Measurements from ENCODE around the gene SVIP. TPM values are rescaled to one million over a fixed set of nuclear protein-coding genes. Genes with fewer than 3 reads are reported as not detected.

Gene SVIP
- total RNA-seq, 1 donor from 2014 or later, result 16.9 TPM

- Mint-ChIP-seq H3K4me1 (no peaks in the 10 kb centered on the region), H3K36me3 (ENCODE audit: low read depth) (no peaks in the 10 kb centered on the region), H3K27me3 (no peaks in the 10 kb centered on the region), H3K27ac (no peak within 1 kb of the TSS), H3K9me3 (no peaks in the 10 kb centered on the region), H3K4me3 (no peak within 1 kb of the TSS)
- POLR2A ChIA-PET, result no interaction called here
- DNase-seq, result no peak
- TF ChIP-seq CTCF (IDR thresholded peaks at IDR 0.05), result no peak
- ATAC-seq (ENCODE audit: low read depth), result no peak
- CTCF ChIA-PET, result no interaction called here
- intact Hi-C loops (cut with micrococcal nuclease), result no loop called here
Observed at GRCh38 chr11:22860241-22860640, 30.6 kb upstream of the SVIP start, which contains the start of gene CCDC179. TSS of gene CCDC179 (minus strand) at chr11:22860474. CDS start at chr11:22860421, 53 bp downstream.

- H3K36me3 Mint-ChIP-seq (ENCODE audit: low read depth), result no peaks in the 10 kb centered on the region
- no peaks in the 10 kb centered on the region for H3K9me3 Mint-ChIP-seq
- no peak overlapping the region for H3K27ac Mint-ChIP-seq
- H3K27me3 Mint-ChIP-seq, result no peaks in the 10 kb centered on the region
- DNase-seq (no peak), ATAC-seq (ENCODE audit: low read depth) (no peak)
- no peaks in the 10 kb centered on the region for H3K4me1 Mint-ChIP-seq
- no peak overlapping the region for H3K4me3 Mint-ChIP-seq
- TF ChIP-seq CTCF (IDR thresholded peaks at IDR 0.05), result no peak
- ChIA-PET POLR2A (no interaction called here), CTCF (no interaction called here)
- intact Hi-C loops (cut with micrococcal nuclease), result no loop called here
Observed at GRCh38 chr11:22859756-22860155, 30.2 kb upstream of the SVIP start.

GRCh38 chr11:22851477-22851876 lies 21.9 kb upstream of the SVIP start:
- no peaks in the 10 kb centered on the region for H3K36me3 Mint-ChIP-seq (ENCODE audit: low read depth)
- ATAC-seq (ENCODE audit: low read depth) (no peak), DNase-seq (no peak)
- ChIA-PET POLR2A (no interaction called here), CTCF (interaction anchor here (0.9 to 2.2 kb wide), 2 partner anchors 24 to 28 kb away, joined by 3 to 4 read pairs; no protein-coding TSS in a partner anchor)
- H3K27ac Mint-ChIP-seq, result no peak overlapping the region
- peaks cover 2% of the 10 kb centered on the region for H3K9me3 Mint-ChIP-seq
- H3K4me3 Mint-ChIP-seq, result no peak overlapping the region
- intact Hi-C loops (cut with micrococcal nuclease), result no loop called here
- no peak for TF ChIP-seq CTCF (IDR thresholded peaks at IDR 0.05)
- H3K27me3 Mint-ChIP-seq, result peaks cover 2% of the 10 kb centered on the region
- H3K4me1 Mint-ChIP-seq, result no peaks in the 10 kb centered on the region

GRCh38 chr11:22846726-22847125 lies 17.1 kb upstream of the SVIP start:
- no peak for DNase-seq
- no peak overlapping the region for H3K4me3 Mint-ChIP-seq
- ChIA-PET POLR2A (no interaction called here), CTCF (no interaction called here)
- no peak overlapping the region for H3K27ac Mint-ChIP-seq
- intact Hi-C loops (cut with micrococcal nuclease), result no loop called here
- H3K27me3 Mint-ChIP-seq, result no peaks in the 10 kb centered on the region
- no peak for TF ChIP-seq CTCF (IDR thresholded peaks at IDR 0.05)
- H3K9me3 Mint-ChIP-seq, result no peaks in the 10 kb centered on the region
- H3K4me1 Mint-ChIP-seq, result no peaks in the 10 kb centered on the region
- no peak for ATAC-seq (ENCODE audit: low read depth)
- no peaks in the 10 kb centered on the region for H3K36me3 Mint-ChIP-seq (ENCODE audit: low read depth)

GRCh38 chr11:22832315-22833015 lies 2.9 kb upstream of the SVIP start:
- H3K27ac Mint-ChIP-seq, result no peak overlapping the region
- ATAC-seq (ENCODE audit: low read depth), result no peak

More at GRCh38 chr11:22832315-22833015, 2.9 kb upstream of the SVIP start:
- DNase-seq, result no peak
- Mint-ChIP-seq H3K4me1 (peaks cover 14% of the 10 kb centered on the region), H3K27me3 (no peaks in the 10 kb centered on the region), H3K4me3 (no peak overlapping the region), H3K36me3 (ENCODE audit: low read depth) (peaks cover 2% of the 10 kb centered on the region), H3K9me3 (no peaks in the 10 kb centered on the region)
- no peak for TF ChIP-seq CTCF (IDR thresholded peaks at IDR 0.05)
- intact Hi-C loops (cut with micrococcal nuclease), result no loop called here
- ChIA-PET CTCF (no interaction called here), POLR2A (no interaction called here)

Measured in activated B cell treated with CpG ODN at 0.5 μM for 24 hours (primary cell).